ENCODE measurements around the gene ZFP36L1. TPM values are rescaled to one million over a fixed set of nuclear protein-coding genes. Genes with fewer than 3 reads are reported as not detected.

The ZFP36L1 gene
- total RNA-seq, 1 donor, result 53.8 TPM

- TF ChIP-seq CTCF (IDR thresholded peaks at IDR 0.05; ENCODE audit: insufficient read depth, low read length), result no peak
- DNase-seq (ENCODE audit: low read depth), result peak; percentile 35
- peak overlapping the region; percentile 99 for H3K4me3 ChIP-seq (ENCODE audit: low read depth, low read length)
Measured at GRCh38 chr14:68791902-68792677, 777 bp downstream of the ZFP36L1 start.

GRCh38 chr14:68791078-68791901, 1.6 kb downstream of the ZFP36L1 start:
- peak overlapping the region; percentile 99 for H3K4me3 ChIP-seq (ENCODE audit: low read depth, low read length)
- TF ChIP-seq CTCF (IDR thresholded peaks at IDR 0.05; ENCODE audit: insufficient read depth, low read length), result no peak
- DNase-seq (ENCODE audit: low read depth), result peak; percentile 55

GRCh38 chr14:68790644-68791077, 2.2 kb downstream of the ZFP36L1 start:
- TF ChIP-seq CTCF (IDR thresholded peaks at IDR 0.05; ENCODE audit: insufficient read depth, low read length), result no peak
- DNase-seq (ENCODE audit: low read depth), result no peak
- peak overlapping the region; percentile 99 for H3K4me3 ChIP-seq (ENCODE audit: low read depth, low read length)

- DNase-seq (ENCODE audit: low read depth), result peak; percentile 48
- H3K4me3 ChIP-seq (ENCODE audit: low read depth, low read length), result peak overlapping the region; percentile 99
- no peak for TF ChIP-seq CTCF (IDR thresholded peaks at IDR 0.05; ENCODE audit: insufficient read depth, low read length)
Measured at GRCh38 chr14:68789821-68790643, 2.8 kb downstream of the ZFP36L1 start.

GRCh38 chr14:68788996-68789820, 3.7 kb downstream of the ZFP36L1 start:
- TF ChIP-seq CTCF (IDR thresholded peaks at IDR 0.05; ENCODE audit: insufficient read depth, low read length), result peak; percentile 72
- DNase-seq (ENCODE audit: low read depth), result peak; percentile 75
- H3K4me3 ChIP-seq (ENCODE audit: low read depth, low read length), result peak overlapping the region; percentile 99

Measured in fibroblast of the aortic adventitia (primary cell).